Anterior cingulate cortex (tissue), 58 donors: Measurements from ENCODE around the gene IBA57.

Experiments used
- DNase-seq, 58 donors: peaks; one replicate each; lab custom pipeline; 2025; lab: John Stamatoyannopoulos, UW

IBA57 gene

DNA sequence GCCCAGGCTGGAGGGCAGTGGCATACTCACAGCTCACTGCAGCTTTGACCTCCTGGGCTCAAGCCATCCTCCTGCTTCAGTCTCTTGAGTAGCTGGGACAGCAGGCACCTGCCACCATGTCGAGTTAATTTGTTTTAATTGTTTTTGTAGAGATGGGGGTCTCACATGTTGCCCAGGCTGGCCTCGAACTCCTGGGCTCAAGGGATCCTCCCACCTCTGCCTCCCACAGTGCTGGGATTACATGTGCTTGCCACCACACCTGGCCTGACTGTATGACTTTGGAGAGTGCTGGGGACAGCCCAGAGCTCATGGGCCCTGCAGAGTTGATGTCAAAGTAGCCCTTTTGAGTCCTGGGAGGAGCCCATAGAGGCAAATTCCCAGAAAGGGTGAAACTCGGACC lies 44.1 kb downstream of the IBA57 start:
- no peak for DNase-seq

DNA sequence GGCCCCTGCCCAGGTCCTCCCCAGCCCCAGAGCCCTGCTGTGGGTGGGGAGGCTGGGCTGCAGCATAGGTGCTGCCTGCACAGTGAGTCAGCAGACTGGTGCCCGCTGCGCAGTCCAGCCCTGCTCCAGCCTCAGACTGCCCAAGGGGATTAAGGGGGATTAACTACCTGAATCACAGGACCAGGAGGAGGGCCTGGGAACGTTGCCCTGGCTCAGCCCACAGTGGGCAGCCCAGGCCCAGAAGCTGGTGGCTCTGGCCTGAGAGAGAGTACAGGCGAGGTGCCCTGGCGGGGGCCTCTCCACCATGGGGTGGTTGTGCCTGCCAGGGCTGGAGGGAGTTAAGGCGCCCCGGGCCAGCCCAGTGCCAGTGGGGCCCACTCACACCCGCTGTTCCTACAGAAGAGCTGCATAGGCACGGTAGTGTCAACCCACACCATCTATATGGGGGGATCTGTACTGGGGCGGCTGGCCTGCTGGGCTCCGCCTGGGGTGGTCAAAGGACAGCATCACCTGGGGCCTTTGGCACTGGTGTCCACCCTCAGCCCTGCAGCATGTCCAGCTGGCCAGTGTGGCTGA lies 44.6 kb downstream of the IBA57 start:
- DNase-seq: no peak

DNA sequence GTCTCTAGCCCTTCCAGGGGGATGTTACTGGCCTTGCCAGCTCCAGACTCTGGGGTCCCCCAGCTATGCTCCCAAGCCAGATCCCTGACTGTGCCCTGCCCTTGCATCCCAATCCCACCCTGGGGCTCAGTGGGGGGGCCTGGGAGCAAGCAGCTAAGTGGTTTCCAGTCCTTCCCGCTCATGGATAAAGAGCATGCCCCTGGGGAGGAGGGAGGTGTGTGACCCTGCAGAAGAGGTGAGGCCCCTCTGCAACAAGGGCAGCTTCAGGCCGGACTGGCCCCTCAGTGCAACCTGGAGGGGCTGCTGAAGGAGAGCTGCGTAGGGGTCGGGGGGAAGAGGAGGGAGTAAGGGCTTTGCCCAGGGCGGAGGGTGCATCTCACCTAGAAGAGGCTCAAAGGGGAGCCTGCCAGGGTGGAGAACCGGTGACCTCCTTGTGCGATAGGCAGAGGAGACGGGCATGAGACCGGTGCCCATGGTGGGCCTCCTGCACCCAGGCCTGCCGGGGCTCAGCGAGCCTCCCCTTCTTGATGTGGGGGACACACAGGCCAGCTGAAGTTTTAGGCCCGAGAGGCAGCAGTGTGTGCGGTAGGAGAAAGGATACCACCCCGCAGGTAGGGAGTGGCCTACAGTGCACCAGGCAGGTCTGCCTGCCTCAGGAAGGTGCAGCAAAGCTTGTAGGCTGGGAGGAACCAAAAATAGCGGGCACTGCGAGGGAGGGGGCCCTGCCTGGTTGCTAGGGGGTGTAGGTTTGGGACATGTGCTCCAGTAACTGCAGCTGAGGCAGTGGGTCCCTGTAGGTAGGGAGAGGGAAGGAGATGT lies 45.3 kb downstream of the IBA57 start:
- DNase-seq: peak in 1 of 58 donors; percentile 68

DNA sequence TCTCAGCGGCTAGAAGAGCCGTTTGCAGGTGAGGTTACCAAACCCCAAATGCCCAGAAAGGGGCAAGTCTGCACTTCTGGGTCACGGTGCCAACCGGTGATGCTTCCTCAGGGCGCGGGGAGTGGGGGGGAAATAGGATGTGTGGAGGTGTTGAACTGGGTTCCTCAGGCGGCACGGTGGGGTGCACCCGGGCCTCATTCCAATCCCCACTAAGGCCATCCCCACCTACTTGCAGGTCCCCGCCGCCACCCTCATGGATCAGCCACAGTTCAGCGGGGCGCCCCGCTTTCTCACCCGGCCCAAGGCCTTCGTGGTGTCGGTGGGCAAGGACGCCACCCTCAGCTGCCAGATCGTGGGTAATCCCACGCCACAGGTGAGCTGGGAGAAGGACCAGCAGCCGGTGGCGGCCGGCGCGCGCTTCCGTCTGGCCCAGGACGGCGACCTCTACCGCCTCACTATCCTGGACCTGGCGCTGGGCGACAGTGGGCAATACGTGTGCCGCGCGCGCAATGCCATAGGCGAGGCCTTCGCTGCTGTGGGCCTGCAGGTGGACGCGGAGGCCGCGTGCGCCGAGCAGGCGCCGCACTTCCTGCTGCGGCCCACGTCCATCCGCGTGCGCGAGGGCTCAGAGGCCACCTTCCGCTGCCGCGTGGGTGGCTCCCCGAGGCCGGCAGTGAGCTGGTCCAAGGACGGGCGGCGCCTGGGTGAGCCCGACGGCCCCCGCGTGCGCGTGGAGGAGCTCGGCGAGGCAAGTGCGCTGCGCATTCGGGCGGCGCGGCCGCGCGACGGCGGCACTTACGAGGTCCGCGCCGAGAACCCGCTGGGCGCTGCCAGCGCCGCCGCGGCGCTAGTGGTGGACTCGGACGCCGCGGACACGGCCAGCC lies 46.2 kb downstream of the IBA57 start:
- DNase-seq: no peak

DNA sequence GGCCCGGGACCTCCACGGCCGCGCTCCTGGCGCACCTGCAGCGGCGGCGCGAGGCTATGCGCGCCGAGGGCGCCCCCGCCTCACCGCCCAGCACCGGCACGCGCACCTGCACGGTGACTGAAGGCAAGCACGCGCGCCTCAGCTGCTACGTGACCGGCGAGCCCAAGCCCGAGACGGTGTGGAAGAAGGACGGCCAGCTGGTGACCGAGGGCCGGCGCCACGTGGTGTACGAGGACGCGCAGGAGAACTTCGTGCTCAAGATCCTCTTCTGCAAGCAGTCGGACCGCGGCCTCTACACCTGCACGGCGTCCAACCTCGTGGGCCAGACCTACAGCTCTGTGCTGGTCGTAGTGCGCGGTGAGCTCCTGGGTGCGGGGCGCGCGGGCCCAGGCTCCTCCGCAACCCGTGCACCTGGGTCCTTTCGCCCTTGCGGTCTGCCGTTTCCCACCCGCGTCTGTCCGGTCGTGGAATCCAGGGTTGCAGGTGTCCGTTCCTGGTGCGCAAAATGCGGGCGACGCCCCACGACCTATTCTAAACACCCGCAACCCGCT lies 46.9 kb downstream of the IBA57 start:
- no peak for DNase-seq

DNA sequence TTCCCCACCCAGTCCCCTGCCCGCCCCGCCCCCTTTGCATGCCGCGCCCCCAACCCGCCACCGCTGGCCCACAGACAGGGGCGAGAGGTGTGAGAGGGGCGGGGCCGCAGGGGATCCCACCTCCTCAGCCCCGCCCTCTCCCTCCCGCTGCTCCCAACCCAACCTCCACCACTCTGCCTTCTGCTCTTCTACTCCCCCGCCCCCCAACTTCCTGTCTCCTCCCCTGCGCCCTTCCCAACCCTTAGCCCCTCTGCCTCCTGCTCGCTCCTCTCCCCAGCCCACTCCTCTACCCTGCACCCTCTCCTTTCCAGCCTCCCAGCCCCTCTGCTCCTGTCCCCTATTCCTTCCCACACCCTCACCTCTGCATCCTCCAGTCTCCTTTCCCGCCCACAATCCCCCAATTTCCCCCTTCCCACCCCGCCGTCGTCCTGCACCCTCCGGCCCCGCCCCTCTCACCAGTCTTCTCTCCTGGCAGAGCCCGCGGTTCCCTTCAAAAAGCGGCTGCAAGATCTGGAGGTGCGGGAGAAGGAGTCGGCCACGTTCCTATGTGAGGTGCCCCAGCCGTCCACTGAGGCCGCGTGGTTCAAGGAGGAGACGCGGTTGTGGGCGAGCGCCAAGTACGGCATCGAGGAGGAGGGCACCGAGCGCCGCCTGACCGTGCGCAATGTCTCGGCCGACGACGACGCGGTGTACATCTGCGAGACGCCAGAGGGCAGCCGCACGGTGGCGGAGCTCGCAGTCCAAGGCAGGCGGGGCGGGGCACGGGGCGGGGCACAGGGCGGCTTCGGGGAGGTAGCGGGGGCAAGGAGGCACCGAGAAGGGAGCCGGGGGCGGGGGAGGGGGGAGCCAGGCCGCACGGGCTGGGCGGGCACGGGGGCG lies 47.6 kb downstream of the IBA57 start:
- peak in 42 of 58 donors; percentile 6 to 75 (median 45) for DNase-seq

DNA sequence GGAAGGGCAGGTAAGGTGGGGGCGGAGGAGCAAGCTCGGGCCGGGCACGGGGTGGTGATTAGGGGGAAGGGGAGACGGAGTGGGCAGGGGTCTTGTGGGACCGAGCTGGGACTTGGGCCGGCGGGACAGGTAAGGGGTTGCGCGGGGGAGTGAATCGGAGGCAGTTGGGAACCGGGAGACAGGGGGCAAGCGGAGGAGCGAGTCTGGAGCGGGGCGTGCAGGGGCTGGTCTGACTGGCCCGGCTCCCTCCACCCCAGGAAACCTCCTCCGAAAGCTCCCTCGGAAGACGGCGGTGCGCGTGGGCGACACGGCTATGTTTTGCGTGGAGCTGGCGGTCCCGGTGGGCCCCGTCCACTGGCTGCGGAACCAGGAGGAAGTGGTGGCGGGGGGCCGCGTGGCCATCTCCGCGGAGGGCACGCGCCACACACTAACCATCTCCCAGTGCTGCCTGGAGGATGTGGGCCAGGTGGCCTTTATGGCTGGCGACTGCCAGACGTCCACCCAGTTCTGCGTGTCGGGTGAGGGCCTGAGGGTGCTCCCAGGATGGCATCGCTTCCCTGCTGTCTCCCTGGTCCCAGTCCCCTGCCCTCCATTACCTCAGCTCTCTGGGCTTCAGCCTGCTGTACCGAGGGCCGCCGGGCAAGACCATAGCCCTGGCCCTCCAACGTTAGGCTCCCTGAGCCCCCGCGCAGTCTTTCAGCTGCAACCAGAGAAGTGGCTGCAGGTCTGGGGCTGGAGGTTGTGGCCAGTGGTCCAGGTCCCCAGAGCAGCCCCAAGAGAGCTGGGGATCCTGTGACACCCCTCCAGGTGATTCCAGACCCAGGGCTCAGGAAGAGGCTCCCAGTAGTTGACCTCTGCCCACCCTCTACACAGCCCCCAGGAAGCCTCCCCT lies 48.6 kb downstream of the IBA57 start:
- DNase-seq: no peak

DNA sequence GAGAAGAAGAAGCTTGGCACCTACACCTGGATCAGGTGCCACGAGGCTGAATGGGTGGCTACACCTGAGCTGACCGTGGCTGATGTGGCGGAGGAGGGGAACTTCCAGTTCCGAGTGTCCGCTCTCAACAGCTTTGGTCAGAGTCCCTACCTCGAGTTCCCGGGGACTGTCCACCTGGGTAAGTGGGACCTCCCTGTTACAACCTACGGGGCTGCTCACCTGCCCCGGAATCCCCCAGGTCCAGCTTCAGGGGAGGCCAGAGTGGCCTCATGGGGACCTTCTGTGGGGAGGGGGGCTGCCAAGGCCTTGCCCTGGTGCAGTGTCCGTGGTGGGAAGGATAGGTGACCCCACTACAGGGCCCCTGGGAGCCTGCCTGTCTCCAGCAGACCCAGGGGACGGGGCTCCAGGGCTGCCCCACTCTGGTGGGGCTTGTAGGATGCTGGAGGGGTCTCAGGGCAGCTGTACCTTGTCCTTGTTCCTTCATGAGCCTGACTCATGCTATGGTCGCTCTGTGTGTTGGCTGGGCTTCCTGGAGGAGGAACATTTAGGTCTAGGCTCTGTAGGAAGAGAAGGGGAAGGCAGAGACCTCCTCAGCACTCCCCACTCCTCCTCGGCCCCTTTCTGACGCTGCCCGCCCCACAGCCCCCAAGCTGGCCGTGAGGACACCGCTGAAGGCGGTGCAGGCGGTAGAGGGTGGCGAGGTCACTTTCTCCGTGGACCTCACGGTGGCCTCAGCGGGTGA lies 49.5 kb downstream of the IBA57 start:
- no peak for DNase-seq

DNA sequence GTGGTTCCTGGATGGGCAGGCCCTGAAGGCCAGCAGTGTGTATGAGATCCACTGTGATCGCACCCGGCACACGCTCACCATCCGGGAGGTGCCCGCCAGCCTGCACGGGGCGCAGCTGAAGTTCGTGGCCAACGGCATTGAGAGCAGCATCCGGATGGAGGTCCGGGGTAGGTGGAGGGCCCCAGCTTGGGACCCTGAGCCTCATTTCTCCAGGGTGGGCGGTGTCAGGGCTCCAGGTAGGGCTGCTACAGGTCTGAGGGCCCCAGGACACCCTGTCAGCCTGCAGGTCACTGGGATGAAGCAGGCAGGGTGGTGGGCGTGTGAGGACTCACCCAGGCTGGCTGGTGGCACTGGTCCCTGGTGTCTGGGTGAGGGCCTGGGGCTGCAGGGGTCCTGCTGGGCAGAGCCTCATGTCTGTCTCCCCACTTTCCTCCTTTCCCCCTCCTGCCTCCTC lies 50.1 kb downstream of the IBA57 start:
- no peak for DNase-seq

DNA sequence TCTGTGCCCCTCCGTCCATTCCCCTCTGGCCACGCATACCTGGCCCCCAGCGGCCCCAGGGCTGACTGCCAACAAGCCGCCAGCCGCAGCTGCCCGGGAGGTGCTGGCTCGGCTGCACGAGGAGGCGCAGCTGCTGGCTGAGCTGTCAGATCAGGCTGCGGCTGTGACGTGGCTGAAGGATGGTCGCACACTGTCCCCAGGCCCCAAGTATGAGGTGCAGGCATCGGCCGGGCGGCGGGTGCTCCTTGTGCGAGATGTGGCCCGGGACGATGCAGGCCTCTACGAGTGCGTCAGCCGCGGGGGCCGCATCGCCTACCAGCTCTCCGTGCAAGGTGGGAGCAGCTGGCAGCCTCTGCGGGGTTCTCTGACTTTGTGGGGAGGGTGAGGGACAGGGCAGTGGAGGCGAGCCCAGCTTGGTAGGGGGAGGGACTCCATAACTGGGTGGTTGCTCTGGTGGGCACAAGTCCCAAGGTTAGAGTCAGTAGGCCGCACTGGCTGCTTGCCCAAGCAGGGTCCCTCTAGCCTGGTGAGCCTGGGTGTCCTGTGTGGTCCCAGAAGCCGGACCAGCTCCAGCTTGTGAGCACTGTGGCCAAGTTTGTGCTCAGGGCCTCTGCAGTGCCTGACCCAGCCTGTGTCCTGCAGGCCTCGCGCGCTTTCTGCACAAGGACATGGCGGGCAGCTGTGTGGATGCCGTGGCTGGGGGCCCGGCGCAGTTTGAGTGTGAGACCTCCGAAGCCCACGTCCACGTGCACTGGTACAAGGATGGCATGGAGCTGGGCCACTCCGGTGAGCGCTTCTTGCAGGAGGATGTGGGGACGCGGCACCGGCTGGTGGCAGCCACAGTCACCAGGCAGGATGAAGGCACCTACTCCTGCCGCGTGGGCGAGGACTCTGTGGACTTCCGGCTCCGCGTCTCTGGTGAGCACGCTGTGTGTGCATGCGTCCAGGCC lies 51.0 kb downstream of the IBA57 start:
- no peak for DNase-seq

DNA sequence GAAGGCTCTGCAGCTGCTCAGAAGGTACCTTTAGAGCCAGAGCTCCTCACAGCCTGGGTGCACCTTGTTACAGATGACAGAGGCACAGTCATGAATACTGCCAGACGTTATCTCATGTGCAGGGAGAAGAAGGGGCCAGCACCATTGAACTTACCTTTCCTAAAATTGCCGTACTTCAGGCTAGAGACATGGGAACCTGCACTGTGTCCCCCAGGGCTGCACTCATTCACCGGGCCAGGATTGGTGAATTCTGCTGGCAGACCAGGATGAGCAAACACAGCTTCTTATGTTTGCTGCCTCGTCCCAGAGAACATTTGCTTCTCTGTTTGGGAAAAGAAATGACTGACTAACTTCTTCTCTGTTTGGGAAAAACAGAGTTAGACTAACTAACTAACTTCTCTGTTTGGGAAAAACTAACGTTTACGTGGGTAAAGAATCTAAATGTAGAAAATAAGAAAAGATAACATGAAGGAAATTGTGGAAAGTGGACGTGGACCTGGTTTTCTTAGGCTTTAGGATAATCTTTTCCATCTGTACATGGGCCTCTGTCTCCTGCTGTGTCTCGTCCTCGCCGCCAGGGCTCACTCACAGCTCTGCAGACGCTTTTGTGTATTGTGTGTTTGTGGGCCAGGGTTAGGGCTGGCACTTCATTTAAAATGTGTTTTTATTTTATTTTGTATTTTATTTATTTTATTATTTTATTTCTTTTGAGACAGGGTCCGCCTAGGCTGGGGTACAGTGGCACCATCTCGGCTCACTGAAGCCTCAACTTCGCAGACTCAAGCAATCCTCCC lies 52.1 kb downstream of the IBA57 start:
- no peak for DNase-seq

DNA sequence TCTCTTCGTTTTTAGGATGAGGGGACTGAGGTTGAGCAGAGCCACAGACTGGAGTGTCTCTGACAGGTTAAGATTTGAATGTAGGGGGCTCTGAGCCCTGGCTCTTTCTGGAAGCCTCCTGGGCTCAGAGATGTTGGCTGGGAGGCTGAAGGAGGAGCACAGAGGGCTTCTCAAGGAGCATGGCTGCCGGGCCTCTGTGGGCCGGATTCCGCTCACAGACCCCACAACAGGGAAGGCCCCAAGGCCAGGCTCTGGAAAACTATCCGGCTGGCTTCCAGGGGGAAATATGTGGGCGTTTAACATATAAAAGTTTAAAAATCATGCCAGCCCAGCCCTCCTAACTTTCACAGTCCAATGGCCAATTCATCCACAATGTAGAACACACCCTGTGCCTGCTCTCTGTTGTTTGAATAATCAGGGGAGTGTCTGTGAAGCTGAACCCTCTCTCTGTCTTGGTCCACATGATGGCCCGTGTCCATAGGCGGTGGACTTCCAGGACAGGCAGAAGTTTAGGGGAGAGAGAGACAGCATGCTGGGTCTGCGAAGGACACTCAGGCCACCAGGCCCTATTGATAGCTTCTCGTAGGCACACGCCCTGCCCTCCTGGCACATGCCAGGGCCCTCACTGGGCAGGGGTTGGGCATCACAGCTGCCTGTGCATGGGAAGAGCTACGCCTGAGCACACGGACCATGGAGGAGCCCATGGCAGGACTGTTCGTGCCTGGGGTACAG lies 53.1 kb downstream of the IBA57 start:
- no peak for DNase-seq

DNA sequence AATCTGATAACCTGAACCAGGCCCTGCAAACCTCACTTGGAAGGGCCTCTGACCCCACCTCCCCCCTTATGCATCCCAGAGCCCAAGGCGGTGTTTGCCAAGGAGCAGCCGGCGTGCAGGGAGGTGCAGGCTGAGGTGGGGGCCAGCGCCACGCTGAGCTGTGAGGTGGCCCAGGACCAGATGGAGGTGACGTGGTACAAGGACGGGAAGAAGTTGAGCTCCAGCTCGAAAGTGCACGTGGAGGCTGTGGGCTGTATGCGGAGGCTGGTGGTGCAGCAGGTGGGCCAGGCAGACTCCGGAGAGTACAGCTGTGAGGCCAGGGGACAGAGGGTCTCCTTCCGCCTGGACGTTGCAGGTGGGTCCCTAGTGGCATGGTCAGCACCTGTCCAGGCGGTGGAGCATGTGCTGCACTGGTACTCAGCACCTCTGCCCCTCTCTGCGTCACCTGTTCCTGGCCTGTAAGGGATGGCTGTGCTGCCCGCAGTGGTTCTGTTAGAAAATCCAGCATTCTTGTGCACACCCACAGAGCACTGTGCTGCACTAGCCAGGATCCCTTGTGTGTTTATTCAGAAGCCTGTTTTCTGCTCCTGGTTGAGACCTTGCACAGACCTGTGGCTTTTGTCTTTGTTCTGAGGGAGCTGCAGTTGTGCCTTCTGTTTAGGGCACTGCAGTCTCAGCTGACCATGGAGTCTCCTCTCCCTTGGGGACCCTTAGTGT lies 53.8 kb downstream of the IBA57 start:
- no peak for DNase-seq

DNA sequence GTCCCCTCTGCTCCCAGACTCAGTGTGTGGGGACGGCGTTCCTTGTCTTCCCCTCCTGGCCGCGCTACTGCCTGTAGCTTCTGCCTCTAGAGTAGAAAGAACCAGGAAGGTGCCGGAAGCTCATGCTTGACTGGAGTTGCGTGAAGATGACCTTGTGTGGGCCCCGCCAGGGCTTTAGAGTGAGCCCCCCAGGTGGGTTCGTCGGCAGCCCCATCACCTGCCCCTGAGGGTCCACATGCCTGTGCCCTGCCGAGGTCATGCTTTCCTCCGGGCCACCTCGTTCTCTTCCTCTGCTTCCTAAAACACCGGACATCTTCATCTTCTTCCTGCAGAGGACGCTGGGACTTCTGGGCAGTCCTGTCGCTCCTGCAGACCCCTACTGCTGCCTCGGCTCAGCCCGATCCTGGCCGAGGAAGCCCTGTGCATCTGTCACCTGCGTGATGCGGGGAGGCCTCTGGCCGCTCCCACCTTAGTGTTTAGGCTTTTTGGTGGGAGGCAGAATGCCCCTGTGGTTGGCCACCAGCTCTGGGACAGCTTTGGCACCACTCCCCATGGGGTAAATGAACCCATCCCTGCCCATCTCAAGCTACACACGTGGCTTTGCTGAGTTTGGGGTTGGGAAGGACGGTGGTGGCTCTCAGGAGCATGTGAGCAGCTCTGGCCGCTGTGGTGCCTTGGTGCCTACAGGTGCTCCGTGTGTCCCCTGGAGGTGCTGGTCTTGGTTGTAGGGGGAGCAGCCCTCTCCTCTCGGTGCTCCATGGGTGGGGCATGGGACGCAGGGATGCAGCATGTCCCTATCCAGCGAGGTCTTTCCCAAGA lies 54.6 kb downstream of the IBA57 start:
- DNase-seq: no peak
